Stomach (tissue), 9 donors: ENCODE results near the gene ASPN. TPM values are rescaled to one million over a fixed set of nuclear protein-coding genes. Genes with fewer than 3 reads are reported as not detected.

Experiments used
- DNase-seq, 2 donors: peaks; one replicate each; pipeline versions ENCODE4 v3.0.0 to v3.0.0-alpha.2; 2013 to 2019
- H3K27ac ChIP-seq, 5 donors: fragments of 200-600 bp in 4 of 5; sonication (generic) in 4 of 5; one replicate each; pipeline ENCODE4 v1.5.1; 2013 to 2019; ENCODE audit warnings: mild to moderate bottlenecking in 1 of 5, moderate library complexity in 1 of 5
- H3K27me3 ChIP-seq, 3 donors: fragments of 200-600 bp; sonication (generic); one replicate each; pipeline ENCODE4 v1.5.1; 2017 to 2019; ENCODE audit warnings: mixed run types in 1 of 3
- H3K36me3 ChIP-seq, 4 donors: fragments of 200-600 bp; sonication (generic); 1 replicate in 3 of 4; 2 replicates in 1 of 4; pipeline ENCODE4 v1.5.1; 2016 to 2019
- H3K4me1 ChIP-seq, 4 donors: fragments of 200-600 bp; sonication (generic); one replicate each; pipeline ENCODE4 v1.5.1; 2016 to 2019
- H3K4me3 ChIP-seq, 4 donors: fragments of 200-600 bp; sonication (generic) in 3 of 4; one replicate each; pipeline ENCODE4 v1.5.1; 2016 to 2019; ENCODE audit warnings: mild to moderate bottlenecking in 1 of 4
- H3K9me3 ChIP-seq, 4 donors: fragments of 200-600 bp; sonication (generic); one replicate each; pipeline ENCODE4 v1.5.1; 2016 to 2019
- EP300 ChIP-seq: sonication (generic); formaldehyde crosslinking; IDR thresholded peaks from one replicate; pipeline ENCODE4 v1.6.1; 2017; ENCODE audit warnings: antibody characterized with exemption
- POLR2A ChIP-seq, 4 donors: fragments of 450-650 bp; IDR thresholded peaks; one replicate each; pipeline ENCODE4 v1.6.1; 2016; ENCODE audit warnings: antibody characterized with exemption in 4 of 4, control low read depth in 2 of 4, mild to moderate bottlenecking in 1 of 4, moderate library complexity in 1 of 4
- POLR2AphosphoS5 ChIP-seq, 3 donors: sonication (generic); formaldehyde crosslinking; IDR thresholded peaks; one replicate each; pipeline ENCODE4 v1.6.1; 2016; ENCODE audit warnings: antibody characterized with exemption in 3 of 3
- WGBS, 5 donors: extraction: QIAGEN DNeasy Blood & Tissue Kit in 3 of 5; methylation state at CpG; one replicate each; pipeline versions ENCODE4 v1.1.5 to v1.1.7; 2013 to 2018; 5-methylcytosine and 5-hydroxymethylcytosine counted together
- intact Hi-C: fragments of 100-400 bp; cut with DNase I; formaldehyde crosslinking; loops from one replicate; pipeline ENCODE4 v1.15.1; 2023; ENCODE audit warnings: low total_unique reads
- polyA plus RNA-seq, 3 donors: library from polyadenylated mRNA; stranded (reverse); fragments of 200-250 nt; gene quantifications; one replicate each; pipeline ENCODE4 v1.2.3, GENCODE V29; 2013
- total RNA-seq, 5 donors: library from RNA; depleted of rRNA; stranded (reverse); fragments of >200 nt; gene quantifications; one replicate each; pipeline versions ENCODE4 v1.1.0 to v1.2.3, GENCODE V29; 2014 to 2016
- TF ChIP-seq, protein P1 (sequence below), 7 experiments: fragments of 450-650 bp in 4 of 7; fragments of 200-600 bp in 3 of 7; sonication (generic) in 3 of 7; IDR thresholded peaks; one replicate each; pipeline ENCODE4 v1.5.1; 2016 to 2019; ENCODE audit warnings: antibody characterized with exemption in 7 of 7, control low read depth in 2 of 7, mild to moderate bottlenecking in 1 of 7
- donor health status: healthy with polysubstance abuse.
- donor health status: Bipolar disorder and iron deficiency.
- donor health status: healthy.

Gene ASPN
- total and polyA plus RNA-seq, 8 donors, result 0.29 to 179 (median 5.8) TPM

DNA sequence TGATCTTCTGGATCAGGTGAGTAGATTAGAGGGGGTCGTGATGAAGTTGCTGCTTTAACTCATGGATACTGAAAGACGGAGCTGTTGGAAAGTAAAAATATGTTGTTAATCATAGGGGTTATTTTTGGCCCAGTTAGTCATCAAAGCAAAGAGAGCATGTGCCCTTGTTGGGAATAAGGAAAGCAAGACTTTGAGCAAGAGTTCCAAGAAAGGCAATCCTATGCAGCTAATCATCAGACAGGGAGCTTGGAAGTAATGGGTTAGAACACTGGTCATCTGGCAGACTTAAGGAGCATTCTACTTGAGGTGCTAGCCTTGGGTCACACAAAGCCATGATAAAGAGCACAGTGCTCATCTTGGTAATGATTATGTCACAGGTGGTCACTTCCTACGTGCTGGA lies 18.3 kb downstream of the ASPN start:
- H3K27ac ChIP-seq, result peak overlapping the region; percentile 27 to 78 (median 52)

DNA sequence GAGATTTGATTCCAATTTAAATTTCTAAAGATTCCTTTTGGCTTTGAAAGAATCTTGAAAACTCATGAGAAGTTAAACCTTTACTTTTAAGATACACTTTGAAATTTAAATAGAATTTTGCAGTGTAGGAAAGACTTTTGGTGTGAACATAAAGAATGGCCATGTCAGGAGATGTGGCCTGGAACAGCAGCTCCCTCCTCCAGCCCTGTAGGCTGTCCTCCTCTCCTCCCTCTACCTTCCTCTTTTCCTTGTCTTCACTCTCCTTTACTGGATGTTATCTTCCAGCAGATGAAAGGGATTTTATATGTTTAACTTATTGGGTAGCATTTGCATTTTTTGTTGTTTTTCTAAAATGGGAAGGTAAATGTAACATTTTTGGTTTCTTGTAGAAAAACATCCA lies 18.9 kb downstream of the ASPN start:
- DNase-seq, result no peak
- Histone ChIP-seq H3K4me3 (no peak overlapping the region), H3K27ac (peak overlapping the region in 2 of 5 donors; percentile 73 to 78), H3K36me3 (no peaks in the 10 kb centered on the region), H3K9me3 (no peaks in the 10 kb centered on the region), H3K4me1 (peaks cover 0 to 8% (median 4%) of the 10 kb centered on the region in 4 donors), H3K27me3 (no peaks in the 10 kb centered on the region)
- intact Hi-C loops, result no loop called here
- TF ChIP-seq POLR2A (IDR thresholded peaks at IDR 0.05) (no peak), EP300 (no peak), POLR2AphosphoS5 (IDR thresholded peaks at IDR 0.05) (no peak)
- TF ChIP-seq, protein P1, sequence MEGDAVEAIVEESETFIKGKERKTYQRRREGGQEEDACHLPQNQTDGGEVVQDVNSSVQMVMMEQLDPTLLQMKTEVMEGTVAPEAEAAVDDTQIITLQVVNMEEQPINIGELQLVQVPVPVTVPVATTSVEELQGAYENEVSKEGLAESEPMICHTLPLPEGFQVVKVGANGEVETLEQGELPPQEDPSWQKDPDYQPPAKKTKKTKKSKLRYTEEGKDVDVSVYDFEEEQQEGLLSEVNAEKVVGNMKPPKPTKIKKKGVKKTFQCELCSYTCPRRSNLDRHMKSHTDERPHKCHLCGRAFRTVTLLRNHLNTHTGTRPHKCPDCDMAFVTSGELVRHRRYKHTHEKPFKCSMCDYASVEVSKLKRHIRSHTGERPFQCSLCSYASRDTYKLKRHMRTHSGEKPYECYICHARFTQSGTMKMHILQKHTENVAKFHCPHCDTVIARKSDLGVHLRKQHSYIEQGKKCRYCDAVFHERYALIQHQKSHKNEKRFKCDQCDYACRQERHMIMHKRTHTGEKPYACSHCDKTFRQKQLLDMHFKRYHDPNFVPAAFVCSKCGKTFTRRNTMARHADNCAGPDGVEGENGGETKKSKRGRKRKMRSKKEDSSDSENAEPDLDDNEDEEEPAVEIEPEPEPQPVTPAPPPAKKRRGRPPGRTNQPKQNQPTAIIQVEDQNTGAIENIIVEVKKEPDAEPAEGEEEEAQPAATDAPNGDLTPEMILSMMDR (IDR thresholded peaks at IDR 0.05), result no peak

More for the DNA sequence above, 18.3 kb downstream of the ASPN start:
- Histone ChIP-seq H3K9me3 (no peaks in the 10 kb centered on the region), H3K4me1 (peaks cover 0 to 8% (median 4%) of the 10 kb centered on the region in 4 donors), H3K4me3 (no peak overlapping the region), H3K27me3 (no peaks in the 10 kb centered on the region), H3K36me3 (no peaks in the 10 kb centered on the region)
- 63 to 74% (median 70%) methylated on average over 3 of the region's 3 CpGs for WGBS, 5 donors
- intact Hi-C loops, result no loop called here
- peak in 1 of 2 donors; percentile 37 for DNase-seq
- TF ChIP-seq POLR2AphosphoS5 (IDR thresholded peaks at IDR 0.05) (peak in 2 of 3 donors; percentile 62 to 82), POLR2A (IDR thresholded peaks at IDR 0.05) (no peak)

DNA sequence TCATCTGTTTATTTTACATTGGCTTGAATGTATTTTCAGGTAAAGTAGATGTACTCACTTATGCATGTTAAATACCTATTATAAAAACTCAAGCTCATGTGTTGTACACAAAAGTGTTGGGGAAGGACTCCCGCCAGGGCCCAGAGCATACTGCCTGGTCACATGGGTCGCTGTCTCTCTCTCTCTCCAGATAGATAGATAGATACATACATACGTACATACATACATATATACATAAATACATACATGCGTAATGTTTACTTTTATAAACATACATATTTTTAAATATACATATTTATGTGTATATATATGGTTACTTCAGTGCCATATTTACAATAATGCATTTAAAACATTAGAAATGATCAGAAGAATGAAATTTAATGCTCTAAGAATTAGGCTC lies 24.7 kb downstream of the ASPN start:
- H3K4me1 ChIP-seq, result no peaks in the 10 kb centered on the region

DNA sequence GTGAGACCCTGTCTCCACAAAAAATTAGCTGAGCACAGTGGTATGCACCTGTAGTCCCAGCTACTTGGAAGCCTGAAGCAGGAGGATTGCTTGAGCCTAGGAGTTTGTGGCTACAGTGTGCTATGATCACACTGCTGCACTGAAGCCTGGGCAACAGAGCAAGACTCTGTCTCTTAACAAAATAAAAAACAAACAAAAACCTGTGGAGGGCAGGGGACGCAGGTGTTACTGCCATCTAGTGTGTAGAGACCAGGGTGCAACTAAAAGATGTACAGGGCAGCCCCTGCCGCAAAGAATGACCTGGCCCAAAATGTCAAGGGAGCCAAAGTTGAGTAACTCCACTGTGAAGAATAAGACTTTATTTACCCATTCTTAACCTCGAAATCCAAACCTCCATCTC lies 27.1 kb downstream of the ASPN start:
- 80 to 88% (median 86%) methylated on average over 3 of the region's 3 CpGs for WGBS, 5 donors
- no peak for DNase-seq

More for the DNA sequence above, 24.7 kb downstream of the ASPN start:
- Histone ChIP-seq H3K9me3 (no peaks in the 10 kb centered on the region), H3K4me3 (no peak overlapping the region), H3K27me3 (no peaks in the 10 kb centered on the region), H3K36me3 (no peaks in the 10 kb centered on the region), H3K27ac (no peak overlapping the region)
- TF ChIP-seq POLR2A (IDR thresholded peaks at IDR 0.05) (no peak), POLR2AphosphoS5 (IDR thresholded peaks at IDR 0.05) (no peak), EP300 (no peak)
- TF ChIP-seq, protein P1 (IDR thresholded peaks at IDR 0.05), result no peak
- WGBS, 5 donors, result 91 to 97% (median 96%) methylated on average over 4 of the region's 4 CpGs
- DNase-seq, result no peak
- intact Hi-C loops, result no loop called here

DNA sequence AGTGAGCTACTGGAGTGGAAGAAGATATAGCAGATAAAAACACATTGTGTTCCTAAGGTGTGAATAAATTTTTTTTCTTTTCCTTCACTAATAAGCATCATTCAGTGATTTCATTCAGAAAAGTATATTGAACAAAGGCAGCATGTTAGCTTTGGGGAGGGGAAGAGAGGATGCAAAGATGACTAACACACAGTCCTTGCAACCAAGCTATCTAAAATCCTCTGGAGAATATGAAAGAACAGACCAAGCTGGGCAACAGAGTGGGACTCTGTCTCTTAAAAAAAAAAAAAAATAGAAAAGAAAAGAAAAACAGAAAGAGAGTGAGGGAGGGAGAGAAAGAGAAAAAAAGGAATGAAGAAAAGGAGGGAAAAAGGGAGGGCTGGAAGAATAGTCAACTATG lies 35.8 kb downstream of the ASPN start:
- intact Hi-C loops, result no loop called here
- TF ChIP-seq EP300 (no peak), POLR2AphosphoS5 (IDR thresholded peaks at IDR 0.05) (no peak), POLR2A (IDR thresholded peaks at IDR 0.05) (no peak)
- TF ChIP-seq, protein P1 (IDR thresholded peaks at IDR 0.05), result no peak

More for the DNA sequence above, 27.1 kb downstream of the ASPN start:
- TF ChIP-seq EP300, result no peak
- TF ChIP-seq POLR2AphosphoS5 (IDR thresholded peaks at IDR 0.05), result no peak
- no peak overlapping the region for H3K27ac ChIP-seq
- H3K4me3 ChIP-seq, result no peak overlapping the region
- intact Hi-C loops, result no loop called here
- no peaks in the 10 kb centered on the region for H3K4me1 ChIP-seq
- no peaks in the 10 kb centered on the region for H3K27me3 ChIP-seq
- H3K36me3 ChIP-seq, result no peaks in the 10 kb centered on the region
- no peaks in the 10 kb centered on the region for H3K9me3 ChIP-seq

More for the DNA sequence above, 35.8 kb downstream of the ASPN start:
- no peaks in the 10 kb centered on the region for H3K4me1 ChIP-seq
- H3K9me3 ChIP-seq, result no peaks in the 10 kb centered on the region
- no peak for DNase-seq
- no peak overlapping the region for H3K27ac ChIP-seq
- no peaks in the 10 kb centered on the region for H3K36me3 ChIP-seq
- no peak overlapping the region for H3K4me3 ChIP-seq
- H3K27me3 ChIP-seq, result no peaks in the 10 kb centered on the region
